Measurements from ENCODE around the gene NCF4. TPM values are rescaled to one million over a fixed set of nuclear protein-coding genes. Genes with fewer than 3 reads are reported as not detected.

NCF4 gene
- total RNA-seq, 1 experiment from 2014 or later = not detected

DNA sequence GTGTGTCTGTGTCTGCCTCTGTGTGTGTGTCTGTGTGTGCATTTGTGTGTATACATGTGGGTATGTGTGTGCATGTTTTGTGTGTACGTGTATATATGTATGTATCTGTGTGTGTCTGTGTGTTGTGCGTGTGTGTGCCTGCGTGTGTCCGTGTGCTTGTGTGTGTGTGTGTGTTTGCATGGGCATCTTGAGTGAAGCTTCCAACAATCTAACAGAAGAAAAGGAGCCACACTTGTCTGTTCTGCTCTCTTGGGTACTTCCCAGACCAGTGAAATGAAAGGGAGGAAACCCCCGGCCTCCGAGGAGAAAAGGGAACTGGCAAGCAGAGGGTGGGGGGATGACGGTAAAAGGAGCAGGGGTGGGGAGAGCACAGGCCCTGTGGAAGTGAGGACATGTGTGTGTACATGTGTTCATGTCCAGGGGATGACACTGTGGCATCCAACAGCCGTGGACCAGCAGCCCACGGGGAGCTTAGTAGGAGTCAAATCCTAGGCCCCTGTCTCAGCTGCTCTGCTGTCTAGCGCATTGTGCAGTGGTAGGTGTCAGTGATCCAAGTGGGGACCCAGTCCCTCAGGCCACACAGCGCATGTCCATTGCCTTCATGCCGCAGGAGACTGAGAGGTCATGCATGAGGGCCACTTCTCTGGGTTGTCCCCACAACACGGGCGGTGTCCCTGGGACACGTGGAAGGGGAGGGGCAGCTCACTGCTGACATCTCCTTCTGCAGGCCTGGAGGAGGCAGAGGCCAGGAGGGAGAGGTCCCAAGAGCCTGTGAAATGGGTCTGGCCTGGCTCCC, 60.7 kb downstream of the NCF4 start:
- DNase-seq (ENCODE audit: low spot score) = no peak

DNA sequence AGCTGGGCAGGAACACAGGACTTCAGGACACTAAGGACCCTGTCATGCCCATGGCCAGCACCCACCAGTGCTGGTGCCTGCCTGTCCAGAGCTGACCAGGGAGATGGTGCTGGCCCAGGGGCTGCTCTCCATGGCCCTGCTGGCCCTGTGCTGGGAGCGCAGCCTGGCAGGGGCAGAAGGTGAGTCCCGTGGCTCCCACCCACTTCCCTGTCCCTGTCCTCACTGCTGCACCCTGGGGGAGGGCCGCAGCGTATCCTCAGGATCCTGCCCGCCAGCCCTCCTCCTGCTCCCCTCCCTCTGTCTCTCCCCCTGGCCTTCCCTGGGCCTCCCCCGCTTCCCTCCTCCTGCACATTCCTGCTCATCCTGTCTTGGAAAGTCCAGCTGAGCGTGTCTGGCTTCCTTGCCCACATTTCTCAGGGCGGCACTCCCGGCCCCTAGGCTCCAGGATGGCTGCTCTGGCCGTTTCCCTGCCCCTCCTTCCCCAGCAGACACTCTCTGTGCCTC, 61.4 kb downstream of the NCF4 start:
- no peak for DNase-seq (ENCODE audit: low spot score)

DNA sequence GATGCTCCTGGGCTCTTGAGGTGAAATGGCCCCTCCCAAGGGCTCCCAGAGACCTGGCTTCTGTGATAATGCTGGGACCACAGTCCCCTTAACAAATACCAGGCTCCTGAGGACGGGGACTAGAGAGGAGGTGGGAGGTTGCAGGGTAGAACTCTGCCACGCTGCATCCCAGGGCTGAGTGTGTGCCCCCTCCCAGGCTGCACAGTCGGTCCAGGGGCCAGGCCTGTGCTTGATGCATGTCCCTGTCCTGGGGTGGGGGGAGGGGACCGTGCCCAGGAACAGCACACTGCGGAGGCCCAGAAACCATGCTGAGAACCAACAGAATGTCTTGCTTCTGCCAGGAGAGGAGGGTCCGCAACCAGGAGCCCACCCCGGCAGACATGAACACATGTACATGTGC, 61.9 kb downstream of the NCF4 start:
- no peak for DNase-seq (ENCODE audit: low spot score)

DNA sequence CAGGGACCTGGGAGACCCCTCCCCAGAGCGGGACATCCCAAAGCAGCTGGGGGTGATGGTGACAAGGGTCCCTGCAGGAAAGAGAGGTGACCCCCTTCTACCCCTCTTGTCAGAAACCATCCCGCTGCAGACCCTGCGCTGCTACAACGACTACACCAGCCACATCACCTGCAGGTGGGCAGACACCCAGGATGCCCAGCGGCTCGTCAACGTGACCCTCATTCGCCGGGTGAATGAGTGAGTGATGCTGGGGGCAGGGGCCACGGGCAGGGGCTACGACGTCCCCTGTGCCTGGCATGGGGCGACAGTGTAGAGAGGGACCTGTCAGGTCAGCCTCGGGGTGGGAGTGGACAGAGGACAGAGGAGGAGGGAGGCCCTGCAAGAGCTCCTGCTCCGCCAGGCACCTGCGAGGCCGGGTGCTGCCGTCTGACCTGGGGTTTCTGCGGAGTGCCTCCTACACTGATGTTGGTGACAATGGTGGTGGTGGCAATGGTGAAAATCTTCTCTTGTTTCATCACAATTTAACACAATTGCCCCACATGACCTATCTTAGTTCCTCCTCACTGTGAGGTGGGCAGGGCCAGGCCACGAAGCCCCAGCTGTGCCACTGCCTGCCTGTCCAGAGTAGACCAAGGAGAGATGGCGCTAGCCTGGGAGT, 62.5 kb downstream of the NCF4 start:
- no peak for DNase-seq (ENCODE audit: low spot score)

DNA sequence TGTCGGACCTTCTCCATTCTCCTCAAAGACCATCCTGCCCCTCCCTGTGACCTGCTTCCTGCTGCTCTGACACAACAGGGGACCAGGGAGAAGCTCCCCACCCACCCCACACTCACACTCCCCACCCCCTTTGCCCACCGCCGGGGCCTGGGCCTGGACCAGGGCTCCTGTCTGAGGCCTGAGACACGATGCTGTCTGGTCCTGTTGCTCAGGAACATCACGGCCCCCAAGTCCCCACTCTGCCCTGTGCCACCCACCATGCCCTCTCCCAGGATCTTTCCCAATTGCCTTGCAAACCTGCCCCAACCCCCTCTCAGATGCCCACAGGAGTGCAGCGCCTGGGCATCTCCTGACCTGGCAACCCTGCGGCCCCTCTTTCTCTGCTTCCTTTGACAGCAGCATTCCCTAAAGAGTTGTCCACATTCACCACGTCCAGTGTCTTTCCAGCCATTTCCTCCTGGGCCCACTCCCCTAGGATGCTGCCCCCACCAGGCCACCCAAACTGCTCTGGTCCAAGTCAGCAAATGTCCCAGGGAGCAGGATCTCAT, 63.4 kb downstream of the NCF4 start:
- no peak for DNase-seq (ENCODE audit: low spot score)

DNA sequence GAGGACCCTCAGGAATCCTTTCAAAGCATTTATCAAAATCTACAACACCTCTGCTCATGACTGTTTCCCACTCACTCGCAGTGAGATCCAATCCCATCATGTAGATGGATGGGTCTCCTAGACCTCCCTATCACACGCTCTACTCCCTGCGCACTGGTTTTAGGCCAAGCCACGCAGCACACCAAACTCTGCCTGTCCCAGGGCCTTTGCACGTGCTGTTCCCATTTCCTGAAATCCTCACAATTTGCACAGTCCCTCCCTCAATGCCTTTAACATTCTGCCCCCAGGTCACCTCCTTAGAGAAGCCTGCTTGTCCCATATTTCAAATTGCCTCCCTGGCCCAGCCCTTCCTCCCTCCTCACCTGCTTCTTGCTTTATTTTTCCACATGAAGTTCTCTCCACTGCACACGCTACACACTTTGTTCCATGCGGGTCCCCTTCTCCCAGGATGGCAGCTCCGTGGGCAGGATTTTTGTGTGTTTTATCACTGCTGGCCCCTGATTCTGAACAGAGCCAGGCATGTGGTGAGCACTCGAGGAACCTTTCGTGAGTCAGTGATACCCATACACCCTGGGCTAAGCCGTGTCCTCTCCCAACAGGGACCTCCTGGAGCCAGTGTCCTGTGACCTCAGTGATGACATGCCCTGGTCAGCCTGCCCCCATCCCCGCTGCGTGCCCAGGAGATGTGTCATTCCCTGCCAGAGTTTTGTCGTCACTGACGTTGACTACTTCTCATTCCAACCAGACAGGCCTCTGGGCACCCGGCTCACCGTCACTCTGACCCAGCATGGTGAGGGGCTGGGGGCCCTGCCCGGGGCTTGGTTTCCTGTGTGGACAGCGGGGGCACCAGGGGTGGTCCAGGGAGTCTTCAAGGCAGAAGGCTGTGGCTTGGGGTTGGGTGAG, 64.8 kb downstream of the NCF4 start:
- DNase-seq (ENCODE audit: low spot score) = no peak

DNA sequence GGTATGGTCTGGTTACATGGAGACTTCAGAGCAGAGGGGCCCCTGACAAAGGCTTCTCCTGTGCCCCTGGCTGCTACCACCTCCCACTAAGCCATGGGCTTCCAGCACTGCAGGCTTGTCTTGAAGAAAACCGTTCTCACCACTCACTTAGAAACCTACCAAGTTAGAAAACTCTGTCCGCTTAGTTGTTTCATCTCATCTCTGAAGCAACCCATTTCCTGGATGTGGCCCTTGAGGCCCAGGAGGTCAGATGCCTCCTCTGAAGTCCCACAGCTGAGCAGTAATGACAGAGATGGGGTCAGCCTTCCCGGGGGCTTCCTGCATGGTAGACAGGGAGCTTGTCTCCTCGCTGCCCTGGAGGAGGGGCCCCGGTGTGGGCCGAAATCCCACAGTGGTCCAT, 65.5 kb downstream of the NCF4 start:
- no peak for DNase-seq (ENCODE audit: low spot score)

DNA sequence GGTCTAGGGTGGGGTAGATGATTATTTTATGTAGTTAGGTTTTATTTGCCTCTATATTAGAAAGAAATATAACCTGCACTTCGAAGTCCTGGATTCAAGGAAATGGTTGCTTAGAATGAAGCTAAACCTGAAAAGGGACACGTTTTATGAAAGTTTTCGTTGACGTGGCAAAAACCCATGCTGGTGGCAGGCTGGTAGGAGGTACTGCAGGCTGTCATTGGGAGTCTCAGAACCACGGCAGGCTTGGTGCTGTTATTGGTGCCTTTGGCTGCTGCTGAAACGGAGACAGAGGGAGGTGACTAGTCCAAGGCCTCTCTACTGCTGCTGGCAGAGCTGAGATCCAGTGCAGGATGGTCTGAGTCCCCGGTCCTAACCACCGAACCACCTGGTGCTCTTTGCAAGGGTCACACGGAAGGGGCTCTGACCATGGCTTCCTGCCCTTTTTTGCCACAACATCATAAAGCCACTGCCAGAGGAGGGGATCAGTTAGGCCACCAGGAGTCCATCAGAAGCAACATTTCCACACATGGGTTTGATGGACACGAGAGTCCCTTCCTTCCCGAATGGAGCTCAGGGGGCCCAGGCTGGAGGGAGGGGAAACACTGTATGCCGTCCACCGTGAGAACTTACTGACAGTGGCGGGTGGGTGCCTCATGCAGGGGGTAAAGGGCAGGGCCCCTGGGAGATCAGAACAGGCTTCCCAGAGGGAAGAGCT, 66.1 kb downstream of the NCF4 start:
- no peak for DNase-seq (ENCODE audit: low spot score)

Other genes with a start within 250 kb of the NCF4 start
- 0.24 TPM in 1 of 2 replicates, not detected in the other for gene CACNG2, start 157.3 kb upstream of the NCF4 start, total RNA-seq (2014; rRNA removed; shearing (Covaris generic))
- gene IFT27, start 84.9 kb upstream of the NCF4 start, total RNA-seq (2014; rRNA removed; shearing (Covaris generic)) = 12.5 and 14.2 TPM in 2 replicates
- 1.2 TPM in 1 of 2 replicates, not detected in the other for gene PVALB, start 44.0 kb upstream of the NCF4 start, total RNA-seq (2014; rRNA removed; shearing (Covaris generic))
- gene CSF2RB, start 52.6 kb downstream of the NCF4 start, total RNA-seq (2014; rRNA removed; shearing (Covaris generic)) = 0.02 TPM in 1 of 2 replicates, not detected in the other
- gene TST, start 158.4 kb downstream of the NCF4 start, total RNA-seq (2014; rRNA removed; shearing (Covaris generic)) = 37.3 and 48.1 TPM in 2 replicates
- 57.0 and 68.4 TPM in 2 replicates for gene MPST, start 158.7 kb downstream of the NCF4 start, total RNA-seq (2014; rRNA removed; shearing (Covaris generic))
- gene KCTD17, start 190.7 kb downstream of the NCF4 start, total RNA-seq (2014; rRNA removed; shearing (Covaris generic)) = 20.5 and 21.3 TPM in 2 replicates
- not detected in 2 replicates for gene TMPRSS6, start 248.7 kb downstream of the NCF4 start, total RNA-seq (2014; rRNA removed; shearing (Covaris generic))

Data from A172 (cell line).